22Rv1 (cell line): ENCODE data around the gene C12orf43.

ENCODE experiments used
- H3K27ac ChIP-seq: fragments of 450-650 bp; 2 replicates; pipeline ENCODE4 v1.5.1; 2017
- CTCF ChIP-seq: fragments of 450-650 bp; IDR thresholded peaks from 2 replicates; pipeline ENCODE4 v1.5.1; 2017; ENCODE audit warnings: mild to moderate bottlenecking
- ZFX ChIP-seq: fragments of 450-650 bp; IDR thresholded peaks from 2 replicates; pipeline ENCODE4 v1.6.1; 2017; ENCODE audit warnings: antibody characterized with exemption, borderline replicate concordance

Gene C12orf43

DNA sequence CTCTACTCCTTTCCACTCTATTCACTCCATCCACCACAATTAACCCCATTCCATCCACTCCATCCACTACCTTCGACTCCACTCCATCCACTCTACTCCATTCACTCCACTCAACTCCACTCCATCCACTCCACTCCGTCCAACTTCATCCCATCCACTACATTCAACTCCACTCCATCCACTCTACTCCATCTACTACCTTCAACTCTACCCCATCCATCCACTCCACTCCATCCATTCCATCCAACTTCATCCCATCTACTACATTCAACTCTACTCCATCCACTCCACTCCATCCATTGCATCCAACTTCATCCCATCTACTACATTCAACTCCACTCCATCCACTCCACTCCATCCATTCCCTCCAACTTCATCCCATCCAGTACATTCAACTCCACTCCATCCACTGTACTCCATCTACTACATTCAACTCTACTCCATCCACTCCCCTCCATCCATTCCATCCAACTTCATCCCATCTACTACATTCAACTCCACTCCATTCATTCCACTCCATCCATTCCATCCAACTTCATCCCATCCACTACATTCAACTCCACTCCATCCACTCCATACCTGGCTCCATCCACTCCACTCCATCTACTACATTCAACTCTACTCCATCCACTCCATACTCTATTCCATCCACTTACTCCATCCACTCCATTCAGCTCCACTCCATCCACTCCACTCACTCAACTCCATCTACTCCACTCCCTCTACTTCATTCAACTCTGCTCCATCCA lies 21.5 kb downstream of the C12orf43 start:
- H3K27ac ChIP-seq: no peak overlapping the region
- TF ChIP-seq CTCF: no peak
- no peak for TF ChIP-seq ZFX

GRCh38 chr12:120994059-120994458 lies 22.2 kb downstream of the C12orf43 start:
- TF ChIP-seq CTCF: no peak
- H3K27ac ChIP-seq: no peak overlapping the region

GRCh38 chr12:120993496-120993895 lies 22.8 kb downstream of the C12orf43 start:
- TF ChIP-seq CTCF: no peak
- no peak for TF ChIP-seq ZFX
- H3K27ac ChIP-seq: no peak overlapping the region

- H3K27ac ChIP-seq: no peak overlapping the region
- no peak for TF ChIP-seq ZFX
- no peak for TF ChIP-seq CTCF
Observed at GRCh38 chr12:120992989-120993388, 23.3 kb downstream of the C12orf43 start.

GRCh38 chr12:120991965-120992364 lies 24.3 kb downstream of the C12orf43 start:
- TF ChIP-seq ZFX (no peak), CTCF (no peak)
- H3K27ac ChIP-seq: no peak overlapping the region

DNA sequence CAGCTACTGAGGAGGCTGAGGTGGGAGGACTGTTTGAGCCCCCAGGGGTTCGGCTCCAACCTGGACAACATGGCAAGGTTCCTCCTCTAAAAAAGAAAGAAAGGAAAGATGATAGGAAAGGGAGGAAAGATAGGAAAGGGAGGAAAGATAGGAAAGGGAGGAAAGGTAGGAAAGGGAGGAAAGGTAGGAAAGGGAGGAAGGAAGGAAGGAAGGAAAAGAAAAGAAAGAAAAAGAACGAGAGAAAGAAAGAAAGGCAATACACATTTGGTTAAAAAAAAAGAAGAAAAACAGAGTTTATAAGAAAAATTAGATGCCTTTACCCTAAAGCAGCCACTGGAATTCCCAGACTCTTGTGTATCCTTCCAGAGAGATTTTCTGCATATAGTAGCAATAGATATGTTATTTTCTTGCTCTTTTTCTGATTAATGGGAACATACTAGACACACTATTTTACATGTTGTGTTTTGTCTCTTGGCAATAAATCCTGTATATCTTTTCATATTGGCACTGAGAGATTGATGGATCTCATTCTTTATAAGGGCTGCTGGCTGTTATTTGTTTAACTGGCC lies 25.7 kb downstream of the C12orf43 start:
- H3K27ac ChIP-seq: 0 out of 2 replicates have a peak overlapping the region, but pooled peaks have one; percentile 9
- TF ChIP-seq CTCF (no peak), ZFX (no peak)

DNA sequence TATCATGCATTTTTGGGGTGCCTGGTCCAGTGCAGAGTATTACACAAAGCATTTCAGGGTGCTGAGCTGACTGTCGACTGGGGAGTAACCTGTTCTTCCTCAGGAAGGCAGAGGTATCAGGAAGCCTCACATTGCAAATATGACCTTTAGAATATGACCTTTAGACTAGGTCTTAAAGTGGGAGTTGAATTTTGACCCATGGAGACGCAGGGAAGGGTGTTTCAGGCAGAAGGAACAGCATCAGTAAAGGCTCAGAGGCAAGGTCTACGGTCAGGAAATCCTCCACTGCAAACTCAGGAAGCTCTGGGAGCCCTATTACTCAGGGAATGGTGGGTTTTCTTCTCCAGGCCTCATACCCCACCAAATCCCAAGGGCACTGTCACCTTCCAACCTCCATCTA lies 26.6 kb downstream of the C12orf43 start:
- 0 out of 2 replicates have a peak overlapping the region, but pooled peaks have one; percentile 9 for H3K27ac ChIP-seq
- no peak for TF ChIP-seq CTCF
- TF ChIP-seq ZFX: no peak
